ENCODE data around the gene ZCWPW2. TPM values are rescaled to one million over a fixed set of nuclear protein-coding genes. Genes with fewer than 3 reads are reported as not detected.

ZCWPW2 gene
- polyA plus RNA-seq, 3 donors: 1.7 to 2.2 (median 2.2) TPM

DNA sequence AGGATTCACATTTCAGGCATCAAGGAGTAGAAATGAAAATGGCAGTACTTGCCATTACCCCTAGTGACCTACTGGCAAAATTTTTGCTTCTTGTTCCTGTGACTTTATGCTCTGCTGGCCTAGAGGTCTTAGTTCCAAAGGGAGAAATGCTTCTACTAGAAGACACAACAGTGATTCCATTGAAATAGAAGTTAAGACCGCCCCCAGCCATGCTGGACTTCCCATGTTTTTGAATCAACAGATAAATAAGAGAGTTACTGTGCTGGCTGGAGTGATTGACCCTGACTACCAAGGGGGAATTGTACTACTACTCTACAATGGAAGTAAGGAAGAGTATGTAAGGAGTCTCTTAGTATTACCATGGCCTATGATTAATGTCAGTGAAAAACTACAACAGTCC is 196.3 kb downstream of the ZCWPW2 start:
- no peak for DNase-seq (ENCODE audit: extremely low read depth in 1 of 11, low read depth in 9 of 11, low spot score in 4 of 11)

DNA sequence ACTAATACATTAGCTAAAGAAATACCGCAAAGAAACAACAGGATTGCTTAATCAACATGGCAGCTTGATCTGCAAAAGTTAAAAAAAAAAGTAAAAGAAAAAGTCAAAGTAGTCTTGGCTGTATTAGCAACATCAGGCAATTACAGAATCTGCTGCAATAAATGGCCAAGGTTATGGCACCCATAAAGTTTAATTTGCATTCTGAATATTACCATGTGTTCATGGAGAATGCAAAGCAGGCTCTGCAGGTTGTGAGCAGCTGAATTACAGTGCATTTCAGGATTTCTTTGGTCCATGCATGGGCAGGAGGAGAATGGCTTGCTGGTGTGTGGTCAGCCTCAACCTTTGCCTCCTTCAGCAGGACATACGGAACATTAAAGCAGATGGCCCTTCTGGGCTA is 199.2 kb downstream of the ZCWPW2 start:
- peak; percentile 10 to 40 (median 33) for DNase-seq (ENCODE audit: extremely low read depth in 1 of 11, low read depth in 9 of 11, low spot score in 4 of 11)

DNA sequence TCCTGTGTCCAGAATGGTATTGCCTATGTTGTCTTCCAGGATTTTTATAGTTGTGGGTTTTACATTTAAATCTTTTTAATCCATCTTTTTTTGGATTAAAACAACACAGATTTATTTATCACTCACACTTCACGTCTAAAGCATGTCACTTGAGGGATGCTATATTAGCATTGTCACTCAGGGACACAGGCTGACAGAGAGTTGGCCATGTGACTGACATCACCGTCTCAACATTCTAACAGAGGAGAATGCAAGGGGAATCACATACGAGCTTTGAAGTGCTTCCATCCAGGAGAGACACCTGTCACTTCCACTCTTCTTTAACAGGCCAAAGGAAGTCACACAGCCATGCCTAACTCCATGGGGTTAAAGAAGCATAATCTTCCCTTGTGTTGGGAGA is 204.7 kb downstream of the ZCWPW2 start:
- DNase-seq (ENCODE audit: extremely low read depth in 1 of 11, low read depth in 9 of 11, low spot score in 4 of 11): no peak

DNA sequence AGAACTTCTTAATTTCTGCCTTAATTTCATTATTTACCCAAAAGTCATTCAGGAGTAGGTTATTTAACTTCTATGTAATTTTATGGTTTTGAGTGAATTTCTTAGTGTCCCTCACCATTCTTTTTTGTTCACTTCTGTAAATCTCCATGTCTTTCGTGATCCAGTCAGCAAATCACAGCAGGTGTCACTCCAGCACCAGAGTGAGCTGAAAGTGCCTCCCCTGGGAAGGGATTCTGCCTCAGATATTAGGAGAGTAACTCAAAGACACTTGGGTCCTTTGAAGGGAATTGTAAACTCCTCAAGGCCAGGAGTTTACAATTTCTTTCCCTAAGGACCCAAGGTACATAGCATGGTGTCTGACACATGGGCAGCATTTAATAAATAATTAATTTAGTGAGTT is 207.7 kb downstream of the ZCWPW2 start:
- DNase-seq (ENCODE audit: extremely low read depth in 1 of 11, low read depth in 9 of 11, low spot score in 4 of 11): no peak

DNA sequence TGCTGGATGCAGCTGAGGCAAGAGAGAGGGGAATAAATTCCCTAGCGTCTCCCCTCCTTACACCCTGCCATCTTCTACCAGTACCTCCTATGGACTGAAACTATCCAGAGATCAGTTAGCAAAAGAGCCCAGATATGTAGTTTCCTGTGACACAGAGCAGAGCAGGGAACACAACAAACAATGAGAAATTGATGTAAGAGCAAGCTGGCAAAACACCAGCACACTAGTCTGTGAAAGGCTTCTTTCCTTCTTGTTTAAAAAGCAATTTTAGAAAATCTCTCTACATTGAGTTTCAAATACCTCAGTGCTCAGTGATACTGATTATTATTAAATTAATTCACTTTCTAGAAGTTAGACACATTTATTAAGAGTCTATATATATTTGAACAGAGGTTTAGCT is 215.7 kb downstream of the ZCWPW2 start:
- no peak for DNase-seq (ENCODE audit: extremely low read depth in 1 of 11, low read depth in 9 of 11, low spot score in 4 of 11)

DNA sequence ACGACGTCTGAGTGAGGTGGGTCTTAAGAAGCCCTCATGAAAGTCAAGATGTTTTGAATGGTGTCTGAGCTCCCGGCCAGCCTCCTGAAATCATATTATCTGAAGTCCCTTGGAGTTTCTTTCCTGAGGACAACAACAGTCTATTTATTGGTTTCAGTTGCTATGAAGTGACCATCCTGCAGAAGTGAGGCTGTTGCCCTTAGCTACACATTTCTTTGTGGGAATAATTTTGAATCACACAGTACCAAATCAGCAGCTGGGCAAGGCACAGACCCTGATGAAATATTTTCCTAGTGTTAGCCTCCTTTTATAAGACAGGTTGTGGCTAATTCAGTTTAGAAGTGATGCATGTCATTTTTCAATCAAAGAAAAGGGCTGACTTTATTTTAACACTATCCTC is 220.8 kb downstream of the ZCWPW2 start:
- no peak for DNase-seq (ENCODE audit: extremely low read depth in 1 of 11, low read depth in 9 of 11, low spot score in 4 of 11)

DNA sequence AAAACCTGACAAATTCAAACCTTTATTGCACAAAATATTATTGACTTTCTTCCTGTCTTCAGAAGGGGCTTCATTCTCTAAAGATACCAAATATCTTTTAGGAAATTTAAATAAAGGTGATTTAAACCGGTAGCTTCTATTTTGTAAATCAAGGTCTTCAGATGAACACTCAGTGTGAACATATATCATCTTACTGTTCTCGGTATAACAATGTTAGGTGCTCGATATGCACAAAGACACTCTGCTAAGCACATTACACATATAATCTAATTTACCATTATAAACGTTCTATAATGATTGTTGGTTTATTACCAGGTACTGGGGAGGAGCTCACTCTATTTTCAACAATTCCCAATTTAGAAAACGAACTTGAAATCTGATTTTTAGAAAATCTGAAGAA is 225.5 kb downstream of the ZCWPW2 start:
- DNase-seq (ENCODE audit: extremely low read depth in 1 of 11, low read depth in 9 of 11, low spot score in 4 of 11): no peak

DNA sequence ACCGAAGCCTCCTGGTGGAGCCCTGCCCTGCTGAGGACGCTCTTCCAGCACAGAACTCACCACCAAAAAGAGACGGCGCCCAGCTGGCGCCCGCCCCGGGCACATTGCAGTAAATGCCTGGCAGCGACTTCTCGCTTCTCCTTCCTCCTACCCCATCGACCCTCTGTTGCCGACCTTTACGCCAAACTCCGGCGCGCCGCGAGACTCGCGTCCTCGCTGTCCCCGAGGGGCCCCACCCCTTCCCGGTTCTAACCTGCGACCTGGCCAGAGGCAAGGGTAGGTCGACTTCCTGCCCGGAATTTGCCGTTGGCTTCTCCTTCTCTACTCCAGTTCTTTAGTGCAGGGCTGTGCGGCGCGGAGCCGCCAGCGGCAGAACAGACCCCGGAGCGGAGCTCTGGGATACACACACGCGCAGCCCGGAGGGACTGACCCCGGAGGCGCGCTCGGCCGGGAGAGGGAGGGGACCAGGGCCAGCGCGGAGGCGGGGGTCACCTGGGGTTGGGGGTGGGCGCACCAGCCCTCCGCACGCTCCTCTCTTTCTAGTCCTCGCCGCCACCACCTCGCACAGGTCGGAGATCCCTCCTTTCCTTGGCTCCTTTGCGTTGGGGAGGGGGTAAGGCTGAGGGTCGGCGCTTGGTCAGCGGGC is 226.7 kb downstream of the ZCWPW2 start:
- peak in 6 of 11 donors; percentile 10 to 31 (median 22) for DNase-seq (ENCODE audit: extremely low read depth in 1 of 11, low read depth in 9 of 11, low spot score in 4 of 11)

Other genes starting within 250 kb of the ZCWPW2 start
- 10 to 100 TPM; 27.4 to 32.1 (median 28.7) TPM for gene CMC1, start 107.1 kb upstream of the ZCWPW2 start, polyA plus RNA-seq (ENCODE audit: insufficient read length in 3 of 3)
- 100 to 1,000 TPM in 1 of 3 donors, 10 to 100 TPM in 2; 89.0 to 118 (median 99.5) TPM for gene AZI2, start 103 bp downstream of the ZCWPW2 start, polyA plus RNA-seq (ENCODE audit: insufficient read length in 3 of 3)

All from renal cortex interstitium (tissue), 11 donors.